Astrocyte of the cerebellum (primary cell): ENCODE measurements around the gene TMEM101.
"Not testable (repeated sequence)": the region's sequence is repeated elsewhere in the genome, so short reads cannot be mapped to it uniquely, and the experiment has no call there.

ENCODE experiments used
- DNase-seq: peaks from one replicate; pipeline ENCODE4 v3.0.0-alpha.2; 2011; ENCODE audit warnings: low read depth
- H3K4me3 ChIP-seq: 2 replicates; pipeline ENCODE4 v1.5.1; 2011; ENCODE audit warnings: mild to moderate bottlenecking, low read depth, low read length, moderate library complexity
- in situ Hi-C: cut with HindIII; loops from 2 replicates; pipeline ENCODE4 v1.10.0; 2017; ENCODE audit warnings: low sequenced_read_pairs
- TF ChIP-seq, protein P1 (sequence below): IDR thresholded peaks from 2 replicates; pipeline ENCODE4 v1.5.1; 2012; ENCODE audit warnings: low read length, low read depth, moderate library complexity, mild to moderate bottlenecking; ENCODE audit errors: missing control alignments

Gene TMEM101

DNA sequence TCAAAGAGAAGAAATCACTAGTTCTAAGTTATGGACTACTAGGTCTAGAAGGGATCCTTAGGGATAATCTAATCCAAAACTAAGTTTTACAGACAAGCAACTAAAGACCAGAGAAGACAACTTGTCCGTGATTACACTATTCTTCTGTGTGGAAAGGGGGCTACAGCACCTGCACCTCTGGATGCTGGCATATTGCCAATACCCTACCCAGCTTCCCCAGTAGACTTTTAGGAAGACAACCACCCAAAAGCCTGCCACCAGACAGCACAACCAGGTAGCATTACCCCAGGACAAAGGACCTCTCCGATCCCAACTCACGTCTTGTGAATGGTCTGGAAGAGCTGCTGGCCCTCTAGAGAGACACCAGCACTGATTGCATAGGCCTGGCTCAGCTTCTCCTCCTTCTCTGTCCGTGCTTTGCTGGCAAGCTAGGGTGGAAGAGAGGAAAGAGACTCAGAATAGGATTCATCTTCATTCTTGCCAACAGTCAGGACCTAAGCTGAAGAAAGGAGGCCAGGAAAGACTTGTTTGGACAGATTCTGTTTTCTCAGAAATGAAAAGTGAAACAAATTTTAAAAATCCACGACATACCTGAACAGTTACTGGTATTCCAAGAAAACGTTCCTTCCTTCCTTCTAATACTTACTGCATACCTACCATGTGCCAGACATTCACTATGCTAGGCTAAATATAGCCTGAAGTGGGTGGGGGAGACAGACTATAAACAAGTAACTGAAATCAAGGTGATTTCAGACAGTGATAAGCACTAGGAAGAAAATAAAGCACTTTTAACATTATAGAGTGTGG is 25.3 kb upstream of the TMEM101 start:
- in situ Hi-C loops = no loop called here
- no peak for DNase-seq
- TF ChIP-seq, protein P1, sequence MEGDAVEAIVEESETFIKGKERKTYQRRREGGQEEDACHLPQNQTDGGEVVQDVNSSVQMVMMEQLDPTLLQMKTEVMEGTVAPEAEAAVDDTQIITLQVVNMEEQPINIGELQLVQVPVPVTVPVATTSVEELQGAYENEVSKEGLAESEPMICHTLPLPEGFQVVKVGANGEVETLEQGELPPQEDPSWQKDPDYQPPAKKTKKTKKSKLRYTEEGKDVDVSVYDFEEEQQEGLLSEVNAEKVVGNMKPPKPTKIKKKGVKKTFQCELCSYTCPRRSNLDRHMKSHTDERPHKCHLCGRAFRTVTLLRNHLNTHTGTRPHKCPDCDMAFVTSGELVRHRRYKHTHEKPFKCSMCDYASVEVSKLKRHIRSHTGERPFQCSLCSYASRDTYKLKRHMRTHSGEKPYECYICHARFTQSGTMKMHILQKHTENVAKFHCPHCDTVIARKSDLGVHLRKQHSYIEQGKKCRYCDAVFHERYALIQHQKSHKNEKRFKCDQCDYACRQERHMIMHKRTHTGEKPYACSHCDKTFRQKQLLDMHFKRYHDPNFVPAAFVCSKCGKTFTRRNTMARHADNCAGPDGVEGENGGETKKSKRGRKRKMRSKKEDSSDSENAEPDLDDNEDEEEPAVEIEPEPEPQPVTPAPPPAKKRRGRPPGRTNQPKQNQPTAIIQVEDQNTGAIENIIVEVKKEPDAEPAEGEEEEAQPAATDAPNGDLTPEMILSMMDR = no peak
- no peak overlapping the region for H3K4me3 ChIP-seq

DNA sequence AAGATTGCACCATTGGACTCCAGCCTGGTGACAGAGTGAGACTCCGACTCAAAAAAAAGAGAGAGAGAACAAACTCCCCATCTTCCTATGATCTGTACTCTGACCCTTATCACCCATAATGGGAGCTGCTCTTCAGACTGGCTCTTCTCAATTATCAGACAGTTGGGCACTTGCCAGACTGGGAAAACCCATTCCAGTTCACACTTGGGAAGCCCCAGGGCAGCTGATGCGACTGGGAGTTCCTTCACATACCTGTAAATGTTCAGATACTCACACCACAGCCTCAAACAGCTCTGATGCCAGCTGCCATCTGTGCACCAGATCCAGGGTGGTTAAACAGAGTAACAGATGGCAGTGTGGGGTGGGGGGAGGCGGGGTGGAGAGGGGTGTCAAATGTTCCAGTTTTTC is 23.8 kb upstream of the TMEM101 start:
- H3K4me3 ChIP-seq = no peak overlapping the region
- in situ Hi-C loops = no loop called here
- DNase-seq = no peak
- TF ChIP-seq, protein P1 = no peak

DNA sequence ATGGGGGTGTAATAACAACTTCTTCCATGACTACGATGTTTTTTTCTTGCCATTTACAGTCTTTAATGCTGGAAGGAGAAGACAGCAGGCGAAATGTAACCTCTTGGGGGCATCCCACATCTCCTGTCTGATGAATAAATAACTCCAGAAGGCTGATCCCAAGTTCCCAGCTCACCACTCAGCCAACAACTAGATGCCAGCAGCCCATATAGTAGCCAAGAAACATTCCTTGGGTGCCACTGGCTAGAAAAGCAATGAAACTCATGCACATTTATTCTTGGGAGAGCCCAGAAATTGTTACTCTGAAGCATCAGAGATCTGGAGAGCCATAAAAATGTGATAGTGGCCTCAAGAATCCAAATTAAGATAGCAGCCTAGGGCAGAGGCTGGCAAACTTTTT is 22.7 kb upstream of the TMEM101 start:
- in situ Hi-C loops = no loop called here
- no peak overlapping the region for H3K4me3 ChIP-seq
- TF ChIP-seq, protein P1 = no peak
- DNase-seq = no peak

- DNase-seq, in situ Hi-C loops, H3K4me3 ChIP-seq: not testable (repeated sequence)
Measured at GRCh38 chr17:44034688-44035087, 19.9 kb upstream of the TMEM101 start.

DNA sequence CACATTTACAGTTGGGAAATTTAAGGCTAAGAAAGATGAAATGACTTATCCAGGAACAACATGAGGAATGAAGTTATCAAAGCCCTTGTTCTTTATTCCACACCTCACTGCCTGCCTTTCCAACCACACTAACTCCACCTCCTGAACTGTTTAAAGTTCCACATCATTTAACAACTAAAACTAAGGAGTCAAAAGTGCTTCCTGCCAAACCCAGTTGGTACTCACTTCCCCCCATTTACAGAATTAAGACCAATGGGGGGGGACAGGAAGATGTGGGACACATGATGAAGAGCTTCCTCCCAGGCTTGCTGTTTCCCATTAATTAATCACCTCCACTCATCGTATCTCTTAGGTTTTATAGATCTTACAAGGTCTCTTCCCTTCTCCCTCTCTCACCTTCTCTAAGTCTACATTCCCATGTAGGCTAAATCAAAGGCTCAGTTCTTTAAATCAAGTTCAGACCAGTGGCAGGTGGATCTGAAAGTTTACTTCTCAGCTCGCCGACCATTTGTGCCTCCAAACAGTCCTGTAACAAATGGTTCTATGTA is 19.2 kb upstream of the TMEM101 start:
- DNase-seq = no peak
- no peak overlapping the region for H3K4me3 ChIP-seq
- in situ Hi-C loops = no loop called here
- TF ChIP-seq, protein P1 = no peak

DNA sequence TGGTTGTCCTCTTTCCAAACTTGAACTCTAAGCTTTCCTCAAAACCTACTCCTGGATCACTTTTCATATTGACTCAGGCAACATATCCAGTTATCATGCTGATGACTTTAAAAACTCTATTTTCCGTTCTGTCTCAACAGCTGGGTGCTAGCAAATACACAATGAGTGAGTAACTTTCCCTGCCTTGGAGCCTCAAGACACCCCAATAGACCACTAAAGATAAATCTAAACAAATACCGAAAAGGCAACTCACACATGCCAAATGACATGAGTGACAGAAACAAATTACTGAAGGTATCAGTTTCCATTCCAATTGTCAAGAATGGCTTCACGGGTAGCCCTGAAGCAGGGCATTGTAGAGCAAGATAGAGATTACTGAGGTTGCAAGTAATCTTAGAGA is 15.7 kb upstream of the TMEM101 start:
- DNase-seq = no peak
- in situ Hi-C loops = no loop called here
- no peak overlapping the region for H3K4me3 ChIP-seq
- TF ChIP-seq, protein P1 = no peak

GRCh38 chr17:44029736-44030135 is 15.0 kb upstream of the TMEM101 start:
- DNase-seq = no peak
- H3K4me3 ChIP-seq = no peak overlapping the region
- in situ Hi-C loops = no loop called here
- TF ChIP-seq, protein P1 = no peak
